ENCODE measurements around the gene SDK1. TPM values are rescaled to one million over a fixed set of nuclear protein-coding genes. Genes with fewer than 3 reads are reported as not detected.

The SDK1 gene
- total and polyA plus RNA-seq, 2 donors = 3.2 to 7.8 TPM

DNA sequence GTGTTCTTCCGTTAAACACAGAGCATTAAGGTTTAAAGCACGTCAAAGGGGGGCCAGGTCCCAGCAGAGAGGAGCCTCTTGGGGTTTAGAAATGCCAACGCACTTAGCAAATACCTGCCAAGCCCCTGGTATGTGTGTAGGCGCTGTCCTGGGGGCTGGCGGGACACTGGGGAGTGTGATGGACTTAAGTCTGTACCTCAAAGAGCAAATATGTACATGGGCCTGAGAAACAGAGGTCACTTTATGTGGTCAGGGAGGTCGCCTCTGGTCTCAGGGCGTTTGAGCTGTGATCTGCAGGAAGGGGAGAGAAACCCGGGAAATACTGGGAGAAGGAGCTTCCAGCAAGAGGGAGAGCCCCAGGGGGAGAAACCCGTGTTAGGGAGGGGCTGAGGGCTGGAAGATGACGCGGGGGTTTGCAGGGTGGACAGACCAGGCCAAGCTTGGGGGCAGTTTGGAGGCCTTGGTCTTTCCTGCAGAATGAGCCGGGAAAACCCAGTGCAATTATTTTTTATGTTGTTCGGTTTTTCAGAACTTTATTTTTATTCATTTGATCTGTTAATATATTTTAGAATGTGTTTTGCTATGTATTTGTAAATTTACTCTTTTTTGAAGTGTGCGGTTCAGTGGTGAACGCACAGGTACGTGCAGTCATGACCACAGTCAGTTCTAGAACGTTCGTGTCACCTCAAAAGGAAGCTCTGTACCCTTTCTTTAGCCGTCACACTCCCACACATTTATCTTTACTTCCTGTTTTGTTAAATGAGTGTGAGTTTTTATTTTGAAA, 939.7 kb downstream of the SDK1 start:
- peak in 1 of 9 donors; percentile 17 for DNase-seq (ENCODE audit: low read depth in 6 of 9, low spot score in 9 of 9)
- H3K4me1 ChIP-seq (ENCODE audit: control insufficient read depth in 2 of 2, insufficient read depth in 2 of 2, low read length in 2 of 2) = no peaks in the 10 kb centered on the region
- H3K4me3 ChIP-seq (ENCODE audit: low read length in 2 of 2) = no peak overlapping the region
- peaks cover 0 to 5% of the 10 kb centered on the region in 2 donors for H3K9me3 ChIP-seq (ENCODE audit: control insufficient read depth in 2 of 2, insufficient read depth in 1 of 2, low read length in 1 of 2)
- no peak overlapping the region for H3K27ac ChIP-seq (ENCODE audit: low read depth in 1 of 2, low read length in 1 of 2)
- no peaks in the 10 kb centered on the region for H3K27me3 ChIP-seq (ENCODE audit: control insufficient read depth in 2 of 2, insufficient read depth in 1 of 2, low read length in 1 of 2)
- WGBS = 64% methylated on average over 19 of the region's 19 CpGs
- no peaks in the 10 kb centered on the region for H3K36me3 ChIP-seq (ENCODE audit: control insufficient read depth in 2 of 2, insufficient read depth in 2 of 2, low read length in 1 of 2)

GRCh38 chr7:4241304-4241612, 940.2 kb downstream of the SDK1 start:
- Histone ChIP-seq H3K4me1 (ENCODE audit: control insufficient read depth in 2 of 2, insufficient read depth in 2 of 2, low read length in 2 of 2) (no peaks in the 10 kb centered on the region), H3K27me3 (ENCODE audit: control insufficient read depth in 2 of 2, insufficient read depth in 1 of 2, low read length in 1 of 2) (no peaks in the 10 kb centered on the region), H3K27ac (ENCODE audit: low read depth in 1 of 2, low read length in 1 of 2) (no peak overlapping the region), H3K4me3 (ENCODE audit: low read length in 2 of 2) (no peak overlapping the region), H3K9me3 (ENCODE audit: control insufficient read depth in 2 of 2, insufficient read depth in 1 of 2, low read length in 1 of 2) (peaks cover 0 to 9% of the 10 kb centered on the region in 2 donors), H3K36me3 (ENCODE audit: control insufficient read depth in 2 of 2, insufficient read depth in 2 of 2, low read length in 1 of 2) (no peaks in the 10 kb centered on the region)
- DNase-seq (ENCODE audit: low read depth in 6 of 9, low spot score in 9 of 9) = no peak
- 76% methylated on average over 6 of the region's 6 CpGs for WGBS

- peaks cover 0 to 9% of the 10 kb centered on the region in 2 donors for H3K9me3 ChIP-seq (ENCODE audit: control insufficient read depth in 2 of 2, insufficient read depth in 1 of 2, low read length in 1 of 2)
- H3K27ac ChIP-seq (ENCODE audit: low read depth in 1 of 2, low read length in 1 of 2) = no peak overlapping the region
- no peaks in the 10 kb centered on the region for H3K36me3 ChIP-seq (ENCODE audit: control insufficient read depth in 2 of 2, insufficient read depth in 2 of 2, low read length in 1 of 2)
- H3K4me1 ChIP-seq (ENCODE audit: control insufficient read depth in 2 of 2, insufficient read depth in 2 of 2, low read length in 2 of 2) = no peaks in the 10 kb centered on the region
- 97% methylated on average over 12 of the region's 12 CpGs for WGBS
- H3K27me3 ChIP-seq (ENCODE audit: control insufficient read depth in 2 of 2, insufficient read depth in 1 of 2, low read length in 1 of 2) = no peaks in the 10 kb centered on the region
- DNase-seq (ENCODE audit: low read depth in 6 of 9, low spot score in 9 of 9) = no peak
- H3K4me3 ChIP-seq (ENCODE audit: low read length in 2 of 2) = no peak overlapping the region
Measured at GRCh38 chr7:4241791-4242190, 940.7 kb downstream of the SDK1 start.

DNA sequence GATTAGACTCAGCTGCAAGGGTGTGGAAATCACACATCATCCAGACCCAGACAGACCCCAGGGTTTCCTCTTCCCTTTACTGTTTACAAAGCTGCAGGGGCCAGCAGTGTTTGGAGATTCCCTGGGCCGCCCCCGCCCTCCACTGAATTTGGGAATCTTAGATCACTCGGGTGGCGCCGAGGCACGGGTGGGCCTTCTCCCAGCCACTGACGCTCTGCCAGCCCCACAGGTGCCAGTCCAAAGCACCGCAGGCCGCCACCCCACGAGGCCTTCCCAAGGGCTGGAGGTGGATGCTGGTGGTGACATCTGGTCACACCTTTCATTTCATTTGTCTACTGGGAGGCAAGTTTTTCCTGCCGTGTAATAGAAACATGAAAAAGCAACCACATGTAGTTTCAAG, 941.7 kb downstream of the SDK1 start:
- no peak overlapping the region for H3K27ac ChIP-seq (ENCODE audit: low read depth in 1 of 2, low read length in 1 of 2)
- WGBS = 77% methylated on average over 11 of the region's 11 CpGs
- H3K27me3 ChIP-seq (ENCODE audit: control insufficient read depth in 2 of 2, insufficient read depth in 1 of 2, low read length in 1 of 2) = no peaks in the 10 kb centered on the region
- DNase-seq (ENCODE audit: low read depth in 6 of 9, low spot score in 9 of 9) = no peak
- H3K4me1 ChIP-seq (ENCODE audit: control insufficient read depth in 2 of 2, insufficient read depth in 2 of 2, low read length in 2 of 2) = no peaks in the 10 kb centered on the region
- H3K9me3 ChIP-seq (ENCODE audit: control insufficient read depth in 2 of 2, insufficient read depth in 1 of 2, low read length in 1 of 2) = peaks cover 0 to 15% of the 10 kb centered on the region in 2 donors
- H3K4me3 ChIP-seq (ENCODE audit: low read length in 2 of 2) = no peak overlapping the region
- H3K36me3 ChIP-seq (ENCODE audit: control insufficient read depth in 2 of 2, insufficient read depth in 2 of 2, low read length in 1 of 2) = no peaks in the 10 kb centered on the region

GRCh38 chr7:4244041-4244440, 943.0 kb downstream of the SDK1 start:
- Histone ChIP-seq H3K27ac (ENCODE audit: low read depth in 1 of 2, low read length in 1 of 2) (no peak overlapping the region), H3K36me3 (ENCODE audit: control insufficient read depth in 2 of 2, insufficient read depth in 2 of 2, low read length in 1 of 2) (no peaks in the 10 kb centered on the region), H3K27me3 (ENCODE audit: control insufficient read depth in 2 of 2, insufficient read depth in 1 of 2, low read length in 1 of 2) (no peaks in the 10 kb centered on the region), H3K4me3 (ENCODE audit: low read length in 2 of 2) (no peak overlapping the region), H3K4me1 (ENCODE audit: control insufficient read depth in 2 of 2, insufficient read depth in 2 of 2, low read length in 2 of 2) (no peaks in the 10 kb centered on the region), H3K9me3 (ENCODE audit: control insufficient read depth in 2 of 2, insufficient read depth in 1 of 2, low read length in 1 of 2) (peaks cover 0 to 17% of the 10 kb centered on the region in 2 donors)
- WGBS = 97% methylated on average over 4 of the region's 4 CpGs
- DNase-seq (ENCODE audit: low read depth in 6 of 9, low spot score in 9 of 9) = no peak

- DNase-seq (ENCODE audit: low read depth in 6 of 9, low spot score in 9 of 9) = no peak
- no peak overlapping the region for H3K4me3 ChIP-seq (ENCODE audit: low read length in 2 of 2)
- H3K27me3 ChIP-seq (ENCODE audit: control insufficient read depth in 2 of 2, insufficient read depth in 1 of 2, low read length in 1 of 2) = no peaks in the 10 kb centered on the region
- H3K36me3 ChIP-seq (ENCODE audit: control insufficient read depth in 2 of 2, insufficient read depth in 2 of 2, low read length in 1 of 2) = no peaks in the 10 kb centered on the region
- 79% methylated on average over 6 of the region's 6 CpGs for WGBS
- H3K4me1 ChIP-seq (ENCODE audit: control insufficient read depth in 2 of 2, insufficient read depth in 2 of 2, low read length in 2 of 2) = no peaks in the 10 kb centered on the region
- peaks cover 0 to 22% of the 10 kb centered on the region in 2 donors for H3K9me3 ChIP-seq (ENCODE audit: control insufficient read depth in 2 of 2, insufficient read depth in 1 of 2, low read length in 1 of 2)
- H3K27ac ChIP-seq (ENCODE audit: low read depth in 1 of 2, low read length in 1 of 2) = no peak overlapping the region
Measured at GRCh38 chr7:4244635-4245034, 943.6 kb downstream of the SDK1 start.

GRCh38 chr7:4245135-4245865, 944.2 kb downstream of the SDK1 start:
- no peaks in the 10 kb centered on the region for H3K36me3 ChIP-seq (ENCODE audit: control insufficient read depth in 2 of 2, insufficient read depth in 2 of 2, low read length in 1 of 2)
- H3K27me3 ChIP-seq (ENCODE audit: control insufficient read depth in 2 of 2, insufficient read depth in 1 of 2, low read length in 1 of 2) = no peaks in the 10 kb centered on the region
- DNase-seq (ENCODE audit: low read depth in 6 of 9, low spot score in 9 of 9) = no peak
- H3K4me3 ChIP-seq (ENCODE audit: low read length in 2 of 2) = no peak overlapping the region
- WGBS = 94% methylated on average over 19 of the region's 19 CpGs
- H3K9me3 ChIP-seq (ENCODE audit: control insufficient read depth in 2 of 2, insufficient read depth in 1 of 2, low read length in 1 of 2) = peaks cover 0 to 22% of the 10 kb centered on the region in 2 donors
- no peaks in the 10 kb centered on the region for H3K4me1 ChIP-seq (ENCODE audit: control insufficient read depth in 2 of 2, insufficient read depth in 2 of 2, low read length in 2 of 2)
- H3K27ac ChIP-seq (ENCODE audit: low read depth in 1 of 2, low read length in 1 of 2) = no peak overlapping the region

GRCh38 chr7:4245866-4246470, 944.9 kb downstream of the SDK1 start:
- WGBS = 93% methylated on average over 12 of the region's 12 CpGs
- no peaks in the 10 kb centered on the region for H3K27me3 ChIP-seq (ENCODE audit: control insufficient read depth in 2 of 2, insufficient read depth in 1 of 2, low read length in 1 of 2)
- peaks cover 0 to 22% of the 10 kb centered on the region in 2 donors for H3K9me3 ChIP-seq (ENCODE audit: control insufficient read depth in 2 of 2, insufficient read depth in 1 of 2, low read length in 1 of 2)
- H3K36me3 ChIP-seq (ENCODE audit: control insufficient read depth in 2 of 2, insufficient read depth in 2 of 2, low read length in 1 of 2) = no peaks in the 10 kb centered on the region
- no peaks in the 10 kb centered on the region for H3K4me1 ChIP-seq (ENCODE audit: control insufficient read depth in 2 of 2, insufficient read depth in 2 of 2, low read length in 2 of 2)
- DNase-seq (ENCODE audit: low read depth in 6 of 9, low spot score in 9 of 9) = no peak
- no peak overlapping the region for H3K4me3 ChIP-seq (ENCODE audit: low read length in 2 of 2)
- H3K27ac ChIP-seq (ENCODE audit: low read depth in 1 of 2, low read length in 1 of 2) = no peak overlapping the region

- no peaks in the 10 kb centered on the region for H3K36me3 ChIP-seq (ENCODE audit: control insufficient read depth in 2 of 2, insufficient read depth in 2 of 2, low read length in 1 of 2)
- no peak for DNase-seq (ENCODE audit: low read depth in 6 of 9, low spot score in 9 of 9)
- 86% methylated on average over 11 of the region's 11 CpGs for WGBS
Measured at GRCh38 chr7:4246536-4246935, 945.5 kb downstream of the SDK1 start.

More at GRCh38 chr7:4246536-4246935, 945.5 kb downstream of the SDK1 start:
- H3K4me3 ChIP-seq (ENCODE audit: low read length in 2 of 2) = no peak overlapping the region
- H3K27ac ChIP-seq (ENCODE audit: low read depth in 1 of 2, low read length in 1 of 2) = no peak overlapping the region
- H3K4me1 ChIP-seq (ENCODE audit: control insufficient read depth in 2 of 2, insufficient read depth in 2 of 2, low read length in 2 of 2) = no peaks in the 10 kb centered on the region
- H3K9me3 ChIP-seq (ENCODE audit: control insufficient read depth in 2 of 2, insufficient read depth in 1 of 2, low read length in 1 of 2) = peaks cover 0 to 22% of the 10 kb centered on the region in 2 donors
- H3K27me3 ChIP-seq (ENCODE audit: control insufficient read depth in 2 of 2, insufficient read depth in 1 of 2, low read length in 1 of 2) = no peaks in the 10 kb centered on the region

All from thymus (tissue), 11 donors.